HEK293 (cell line): ENCODE data around the gene ESPL1.
A peak's percentile ranks its signal among the peaks of the same experiment; 100 is the strongest.

Experiments used
- CTCF ChIA-PET: fragments of 350-600 bp; formaldehyde crosslinking; extraction: SDS; loops from one replicate; lab custom pipeline; 2021; ENCODE audit warnings: antibody characterized with exemption; lab: Yijun Ruan, JAX
- POLR2A ChIA-PET: fragments of 300-600 bp; formaldehyde crosslinking; extraction: SDS; loops from one replicate; lab custom pipeline; 2020; ENCODE audit warnings: antibody characterized with exemption, inconsistent platforms; lab: Yijun Ruan, JAX
- H3K27ac ChIP-seq: fragments of 200-500 bp; sonication (Bioruptor generic); 2 replicates; pipeline ENCODE4 v1.5.1; 2014; ENCODE audit warnings: low read depth, low read length, control low read depth, inconsistent platforms; ENCODE audit errors: extremely low read depth
- H3K36me3 ChIP-seq, 2 experiments: fragments of 200-500 bp in 1 of 2; sonication (Bioruptor generic) in 1 of 2; 1 replicate in 1 of 2; 2 replicates in 1 of 2; pipeline ENCODE4 v1.5.1; 2014 to 2017; ENCODE audit warnings: inconsistent platforms in 2 of 2, low read length in 2 of 2; ENCODE audit not compliant: control insufficient read depth in 2 of 2, insufficient read depth in 1 of 2
- H3K4me1 ChIP-seq: fragments of 200-500 bp; sonication (Bioruptor generic); 2 replicates; pipeline ENCODE4 v1.5.1; 2014; ENCODE audit warnings: mild to moderate bottlenecking, low read length, inconsistent platforms; ENCODE audit not compliant: control insufficient read depth, insufficient read depth
- H3K4me3 ChIP-seq: 2 replicates; pipeline ENCODE4 v1.5.1; 2011; ENCODE audit warnings: low read depth, mild to moderate bottlenecking, control low read depth, low read length, moderate library complexity
- H3K9me3 ChIP-seq: fragments of 200-500 bp; sonication (Bioruptor generic); 2 replicates; pipeline ENCODE4 v1.5.1; 2014; ENCODE audit warnings: low read depth, low read length, inconsistent platforms; ENCODE audit not compliant: control insufficient read depth, insufficient read depth
- EGR2 ChIP-seq: fragments of 450-650 bp; formaldehyde crosslinking; IDR thresholded peaks from 2 replicates; pipeline ENCODE4 v1.5.1; 2016; ENCODE audit warnings: low read depth, missing biosample characterization, missing genetic modification characterization
- GLIS1 ChIP-seq: fragments of 450-650 bp; formaldehyde crosslinking; IDR thresholded peaks from 2 replicates; pipeline ENCODE4 v1.5.1; 2016; ENCODE audit warnings: missing biosample characterization, missing genetic modification characterization
- HOXD13 ChIP-seq: sonication (generic); formaldehyde crosslinking; IDR thresholded peaks from 2 replicates; pipeline ENCODE4 v1.8.0; 2022; ENCODE audit warnings: missing genetic modification reagents, borderline replicate concordance
- KLF7 ChIP-seq: fragments of 450-650 bp; formaldehyde crosslinking; IDR thresholded peaks from 2 replicates; pipeline ENCODE4 v1.5.1; 2016; ENCODE audit warnings: missing biosample characterization, missing genetic modification characterization, borderline replicate concordance
- SALL2 ChIP-seq: fragments of 450-650 bp; formaldehyde crosslinking; IDR thresholded peaks from 2 replicates; pipeline ENCODE4 v1.5.0; 2017; ENCODE audit warnings: missing biosample characterization, mild to moderate bottlenecking, missing genetic modification characterization, borderline replicate concordance
- SCRT1 ChIP-seq: fragments of 450-650 bp; formaldehyde crosslinking; IDR thresholded peaks from 2 replicates; pipeline ENCODE4 v1.5.1; 2016; ENCODE audit warnings: missing biosample characterization, missing genetic modification characterization, borderline replicate concordance
- TRIM28 ChIP-seq: IDR thresholded peaks from 2 replicates; pipeline ENCODE4 v1.6.1; 2011; ENCODE audit warnings: low read length, control low read depth, borderline replicate concordance
- ZBTB20 ChIP-seq: fragments of 450-650 bp; formaldehyde crosslinking; IDR thresholded peaks from 2 replicates; pipeline ENCODE4 v1.5.1; 2016; ENCODE audit warnings: missing biosample characterization, missing genetic modification characterization
- ZEB2 ChIP-seq: fragments of 450-650 bp; formaldehyde crosslinking; IDR thresholded peaks from 2 replicates; pipeline ENCODE4 v1.5.1; 2016; ENCODE audit warnings: missing biosample characterization, missing genetic modification characterization
- ZFP3 ChIP-seq: fragments of 450-650 bp; formaldehyde crosslinking; IDR thresholded peaks from 2 replicates; pipeline ENCODE4 v1.5.1; 2016; ENCODE audit warnings: low read depth, missing biosample characterization, missing genetic modification characterization
- ZNF140 ChIP-seq: fragments of 450-650 bp; formaldehyde crosslinking; IDR thresholded peaks from 2 replicates; pipeline ENCODE4 v1.5.1; 2016; ENCODE audit warnings: missing biosample characterization, missing genetic modification characterization
- ZNF169 ChIP-seq: fragments of 450-650 bp; formaldehyde crosslinking; IDR thresholded peaks from 2 replicates; pipeline ENCODE4 v1.5.1; 2016; ENCODE audit warnings: missing biosample characterization, missing genetic modification characterization
- ZNF175 ChIP-seq: fragments of 450-650 bp; formaldehyde crosslinking; IDR thresholded peaks from 2 replicates; pipeline ENCODE4 v1.5.1; 2016; ENCODE audit warnings: missing biosample characterization, missing genetic modification characterization
- ZNF184 ChIP-seq: fragments of 450-650 bp; IDR thresholded peaks from 2 replicates; pipeline ENCODE4 v1.5.1; 2018; ENCODE audit warnings: missing biosample characterization, mild to moderate bottlenecking, missing genetic modification characterization
- ZNF223 ChIP-seq: fragments of 450-650 bp; formaldehyde crosslinking; IDR thresholded peaks from 2 replicates; pipeline ENCODE4 v1.5.1; 2016; ENCODE audit warnings: missing biosample characterization, missing genetic modification characterization
- ZNF23 ChIP-seq: fragments of 450-650 bp; formaldehyde crosslinking; IDR thresholded peaks from 2 replicates; pipeline ENCODE4 v1.5.1; 2016; ENCODE audit warnings: missing biosample characterization, missing genetic modification characterization, borderline replicate concordance
- ZNF24 ChIP-seq: fragments of 450-650 bp; formaldehyde crosslinking; IDR thresholded peaks from 2 replicates; pipeline ENCODE4 v1.5.1; 2016; ENCODE audit warnings: missing biosample characterization, missing genetic modification characterization
- ZNF324 ChIP-seq: fragments of 450-650 bp; formaldehyde crosslinking; IDR thresholded peaks from 2 replicates; pipeline ENCODE4 v1.5.1; 2016; ENCODE audit warnings: missing biosample characterization, missing genetic modification characterization
- ZNF404 ChIP-seq: fragments of 450-650 bp; formaldehyde crosslinking; IDR thresholded peaks from 2 replicates; pipeline ENCODE4 v1.5.1; 2017; ENCODE audit warnings: missing biosample characterization, missing genetic modification characterization
- ZNF416 ChIP-seq: fragments of 450-650 bp; formaldehyde crosslinking; IDR thresholded peaks from 2 replicates; pipeline ENCODE4 v1.5.1; 2016; ENCODE audit warnings: missing biosample characterization, missing genetic modification characterization
- ZNF433 ChIP-seq: fragments of 450-650 bp; formaldehyde crosslinking; IDR thresholded peaks from 2 replicates; pipeline ENCODE4 v1.5.1; 2016; ENCODE audit warnings: missing biosample characterization, missing genetic modification characterization, low read depth
- ZNF549 ChIP-seq: fragments of 450-650 bp; IDR thresholded peaks from 2 replicates; pipeline ENCODE4 v1.5.1; 2018; ENCODE audit warnings: missing biosample characterization, missing genetic modification characterization, mild to moderate bottlenecking, inconsistent platforms, moderate library complexity
- ZNF610 ChIP-seq: fragments of 450-650 bp; formaldehyde crosslinking; IDR thresholded peaks from 2 replicates; pipeline ENCODE4 v1.5.1; 2016; ENCODE audit warnings: missing biosample characterization, missing genetic modification characterization, borderline replicate concordance
- ZNF629 ChIP-seq: fragments of 450-650 bp; formaldehyde crosslinking; IDR thresholded peaks from 2 replicates; pipeline ENCODE4 v1.5.1; 2017; ENCODE audit warnings: missing biosample characterization, missing genetic modification characterization
- ZNF660 ChIP-seq: fragments of 450-650 bp; IDR thresholded peaks from 2 replicates; pipeline ENCODE4 v1.5.1; 2018; ENCODE audit warnings: missing biosample characterization, mild to moderate bottlenecking, missing genetic modification characterization
- ZNF701 ChIP-seq: fragments of 450-650 bp; formaldehyde crosslinking; IDR thresholded peaks from 2 replicates; pipeline ENCODE4 v1.5.1; 2016; ENCODE audit warnings: missing biosample characterization, missing genetic modification characterization
- ZNF791 ChIP-seq: fragments of 450-650 bp; formaldehyde crosslinking; IDR thresholded peaks from 2 replicates; pipeline ENCODE4 v1.5.1; 2016; ENCODE audit warnings: missing biosample characterization, missing genetic modification characterization
- TF ChIP-seq, protein P1 (sequence below): fragments of 450-650 bp; formaldehyde crosslinking; IDR thresholded peaks from 2 replicates; pipeline ENCODE4 v1.5.1; 2016; ENCODE audit warnings: missing biosample characterization, missing genetic modification characterization
- TF ChIP-seq, protein P2 (sequence below): fragments of 450-650 bp; IDR thresholded peaks from 2 replicates; pipeline ENCODE4 v1.5.1; 2018; ENCODE audit warnings: missing biosample characterization, mild to moderate bottlenecking, missing genetic modification characterization
- TF ChIP-seq, protein P3 (sequence below): fragments of 450-650 bp; formaldehyde crosslinking; IDR thresholded peaks from 2 replicates; pipeline ENCODE4 v1.5.1; 2016; ENCODE audit warnings: missing biosample characterization, missing genetic modification characterization
- TF ChIP-seq, protein P4 (sequence below): fragments of 450-650 bp; formaldehyde crosslinking; IDR thresholded peaks from 2 replicates; pipeline ENCODE4 v1.5.1; 2016; ENCODE audit warnings: missing biosample characterization, missing genetic modification characterization

ESPL1 gene

DNA sequence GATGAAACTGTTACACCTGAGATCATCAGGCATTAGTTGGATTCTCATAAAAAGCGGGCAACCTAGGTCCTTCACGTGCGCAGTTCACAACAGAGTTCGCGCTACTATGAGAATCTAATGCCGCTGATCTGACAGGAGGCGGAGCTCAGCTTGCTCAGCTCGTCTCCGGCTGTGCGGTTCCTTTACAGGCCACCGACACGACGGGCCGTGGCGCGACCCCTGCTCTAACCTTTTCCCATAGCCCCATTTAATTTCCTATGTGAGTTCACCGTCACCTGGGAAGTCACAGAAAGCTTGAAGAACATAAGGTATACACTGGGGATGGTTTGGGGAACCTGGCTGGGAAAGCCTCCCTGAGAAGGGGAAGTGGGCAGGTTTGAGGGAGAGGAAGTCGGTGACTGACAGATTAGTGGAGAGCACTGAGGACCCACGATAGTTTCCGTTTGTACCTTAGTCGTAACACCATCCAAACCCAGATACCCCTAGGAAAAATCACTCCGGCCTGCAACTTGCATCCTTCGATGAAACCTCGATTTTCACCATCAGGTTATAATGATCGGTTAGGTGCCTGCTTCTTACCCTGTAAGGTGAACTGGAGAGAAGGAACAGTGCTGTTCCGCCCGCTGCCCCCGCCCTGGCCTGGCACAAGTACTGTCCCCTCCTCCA is 56.1 kb downstream of the ESPL1 start (continued):
- TF ChIP-seq, protein P1, sequence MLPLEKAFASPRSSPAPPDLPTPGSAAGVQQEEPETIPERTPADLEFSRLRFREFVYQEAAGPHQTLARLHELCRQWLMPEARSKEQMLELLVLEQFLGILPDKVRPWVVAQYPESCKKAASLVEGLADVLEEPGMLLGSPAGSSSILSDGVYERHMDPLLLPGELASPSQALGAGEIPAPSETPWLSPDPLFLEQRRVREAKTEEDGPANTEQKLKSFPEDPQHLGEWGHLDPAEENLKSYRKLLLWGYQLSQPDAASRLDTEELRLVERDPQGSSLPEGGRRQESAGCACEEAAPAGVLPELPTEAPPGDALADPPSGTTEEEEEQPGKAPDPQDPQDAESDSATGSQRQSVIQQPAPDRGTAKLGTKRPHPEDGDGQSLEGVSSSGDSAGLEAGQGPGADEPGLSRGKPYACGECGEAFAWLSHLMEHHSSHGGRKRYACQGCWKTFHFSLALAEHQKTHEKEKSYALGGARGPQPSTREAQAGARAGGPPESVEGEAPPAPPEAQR (tag by site-specific recombination), result 0 out of 2 replicates have a peak, but pooled peaks have one; percentile 41
- TF ChIP-seq KLF7 (tag by site-specific recombination) (no peak), EGR2 (tag by site-specific recombination) (0 out of 2 replicates have a peak, but pooled peaks have one; percentile 8)

DNA sequence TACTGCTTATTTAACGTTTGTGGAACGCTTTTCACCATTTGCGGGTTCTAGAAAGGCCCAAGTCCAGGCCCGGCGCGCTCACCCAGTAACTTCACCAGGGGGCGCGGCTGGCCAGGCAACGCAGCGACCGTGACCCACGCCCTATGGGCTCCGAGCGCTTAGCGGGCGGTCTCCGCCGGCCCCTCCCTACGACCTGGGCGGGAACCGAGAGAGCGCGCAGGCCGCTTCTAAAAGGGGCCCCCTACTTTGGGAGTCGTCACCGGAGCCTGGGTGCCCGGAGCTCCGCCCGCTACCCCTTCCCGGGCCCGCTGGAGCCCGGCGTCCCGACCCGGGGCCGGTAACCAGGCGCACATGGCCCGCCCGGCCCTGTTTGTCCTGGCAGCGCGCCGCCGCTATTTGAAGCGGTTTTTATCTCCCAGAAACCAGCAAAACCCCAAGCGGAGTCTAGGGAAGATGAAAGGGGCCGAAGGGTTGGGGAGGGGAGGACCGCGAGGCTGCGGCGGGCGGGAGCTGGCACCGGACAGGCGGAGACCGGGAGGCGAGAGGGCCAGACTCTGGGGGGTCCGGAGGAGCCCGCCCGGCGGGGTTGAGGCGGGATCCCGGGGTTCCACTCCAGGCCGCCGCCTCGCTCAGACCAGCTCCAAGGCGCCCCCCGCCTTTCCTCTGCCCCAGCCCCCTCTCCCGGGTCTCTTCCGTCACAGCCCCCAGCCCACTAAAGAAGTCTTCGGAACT is 56.8 kb downstream of the ESPL1 start:
- ChIA-PET CTCF (interaction anchor here (0.6 to 12.7 kb wide), 15 partner anchors 18 to 184 kb away, joined by 3 to 156 read pairs (median 5); partner anchors contain the start of genes NPFF and TARBP2), POLR2A (interaction anchor here (1.0 to 3.0 kb wide), 12 partner anchors 10 to 246 kb away, joined by 3 to 16 read pairs (median 5); partner anchors contain the start of genes MAP3K12, PFDN5, SPRYD3 and TARBP2)
- peak overlapping the region; percentile 54 for H3K4me3 ChIP-seq
- TF ChIP-seq ZNF549 (tag by site-specific recombination) (no peak), ZNF324 (tag by site-specific recombination) (peak; percentile 70; the same call in 1 of the 2 replicates), ZBTB20 (tag by site-specific recombination) (peak; percentile 94), ZFP3 (tag by site-specific recombination) (no peak; the same call in 1 of the 2 replicates), ZNF184 (tag by site-specific recombination) (peak; percentile 72; the same call in 1 of the 2 replicates), ZEB2 (peak; percentile 97), TRIM28 (no peak), SALL2 (tag by site-specific recombination) (no peak), SCRT1 (tag by site-specific recombination) (no peak), ZNF433 (tag by site-specific recombination) (no peak), HOXD13 (CRISPR knock-in tag) (no peak), ZNF701 (tag by site-specific recombination) (no peak), ZNF223 (tag by site-specific recombination) (no peak), GLIS1 (peak; percentile 88), ZNF660 (tag by site-specific recombination) (peak; percentile 91), ZNF175 (tag by site-specific recombination) (no peak), ZNF23 (tag by site-specific recombination) (no peak), ZNF140 (tag by site-specific recombination) (no peak), ZNF791 (tag by site-specific recombination) (no peak), ZNF24 (peak; percentile 51; the same call in 1 of the 2 replicates), ZNF629 (tag by site-specific recombination) (peak; percentile 74), ZNF404 (tag by site-specific recombination) (no peak), ZNF416 (tag by site-specific recombination) (no peak), ZNF169 (tag by site-specific recombination) (no peak), ZNF610 (peak; percentile 60; the same call in 1 of the 2 replicates)
- TF ChIP-seq, protein P2, sequence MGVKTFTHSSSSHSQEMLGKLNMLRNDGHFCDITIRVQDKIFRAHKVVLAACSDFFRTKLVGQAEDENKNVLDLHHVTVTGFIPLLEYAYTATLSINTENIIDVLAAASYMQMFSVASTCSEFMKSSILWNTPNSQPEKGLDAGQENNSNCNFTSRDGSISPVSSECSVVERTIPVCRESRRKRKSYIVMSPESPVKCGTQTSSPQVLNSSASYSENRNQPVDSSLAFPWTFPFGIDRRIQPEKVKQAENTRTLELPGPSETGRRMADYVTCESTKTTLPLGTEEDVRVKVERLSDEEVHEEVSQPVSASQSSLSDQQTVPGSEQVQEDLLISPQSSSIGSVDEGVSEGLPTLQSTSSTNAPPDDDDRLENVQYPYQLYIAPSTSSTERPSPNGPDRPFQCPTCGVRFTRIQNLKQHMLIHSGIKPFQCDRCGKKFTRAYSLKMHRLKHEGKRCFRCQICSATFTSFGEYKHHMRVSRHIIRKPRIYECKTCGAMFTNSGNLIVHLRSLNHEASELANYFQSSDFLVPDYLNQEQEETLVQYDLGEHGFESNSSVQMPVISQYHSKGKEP (tag by site-specific recombination), result peak; percentile 6; the same call in 1 of the 2 replicates
- TF ChIP-seq, protein P3, sequence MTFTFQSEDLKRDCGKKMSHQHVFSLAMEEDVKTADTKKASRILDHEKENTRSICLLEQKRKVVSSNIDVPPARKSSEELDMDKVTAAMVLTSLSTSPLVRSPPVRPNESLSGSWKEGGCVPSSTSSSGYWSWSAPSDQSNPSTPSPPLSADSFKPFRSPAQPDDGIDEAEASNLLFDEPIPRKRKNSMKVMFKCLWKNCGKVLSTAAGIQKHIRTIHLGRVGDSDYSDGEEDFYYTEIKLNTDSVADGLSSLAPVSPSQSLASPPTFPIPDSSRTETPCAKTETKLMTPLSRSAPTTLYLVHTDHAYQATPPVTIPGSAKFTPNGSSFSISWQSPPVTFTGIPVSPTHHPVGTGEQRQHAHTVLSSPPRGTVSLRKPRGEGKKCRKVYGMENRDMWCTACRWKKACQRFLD, result no peak
- TF ChIP-seq, protein P4, sequence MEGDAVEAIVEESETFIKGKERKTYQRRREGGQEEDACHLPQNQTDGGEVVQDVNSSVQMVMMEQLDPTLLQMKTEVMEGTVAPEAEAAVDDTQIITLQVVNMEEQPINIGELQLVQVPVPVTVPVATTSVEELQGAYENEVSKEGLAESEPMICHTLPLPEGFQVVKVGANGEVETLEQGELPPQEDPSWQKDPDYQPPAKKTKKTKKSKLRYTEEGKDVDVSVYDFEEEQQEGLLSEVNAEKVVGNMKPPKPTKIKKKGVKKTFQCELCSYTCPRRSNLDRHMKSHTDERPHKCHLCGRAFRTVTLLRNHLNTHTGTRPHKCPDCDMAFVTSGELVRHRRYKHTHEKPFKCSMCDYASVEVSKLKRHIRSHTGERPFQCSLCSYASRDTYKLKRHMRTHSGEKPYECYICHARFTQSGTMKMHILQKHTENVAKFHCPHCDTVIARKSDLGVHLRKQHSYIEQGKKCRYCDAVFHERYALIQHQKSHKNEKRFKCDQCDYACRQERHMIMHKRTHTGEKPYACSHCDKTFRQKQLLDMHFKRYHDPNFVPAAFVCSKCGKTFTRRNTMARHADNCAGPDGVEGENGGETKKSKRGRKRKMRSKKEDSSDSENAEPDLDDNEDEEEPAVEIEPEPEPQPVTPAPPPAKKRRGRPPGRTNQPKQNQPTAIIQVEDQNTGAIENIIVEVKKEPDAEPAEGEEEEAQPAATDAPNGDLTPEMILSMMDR (tag by site-specific recombination), result peak; percentile 95

More for the DNA sequence above, 56.8 kb downstream of the ESPL1 start:
- H3K27ac ChIP-seq, result peak overlapping the region; percentile 86
- H3K9me3 ChIP-seq, result no peaks in the 10 kb centered on the region
- peaks cover 0 to 4% of the 10 kb centered on the region in 2 experiments; a peak in 1 of 3 replicates for H3K36me3 ChIP-seq
- H3K4me1 ChIP-seq, result no peaks in the 10 kb centered on the region
